ENCODE results near the gene LIPC.

- TF ChIP-seq EZH2 (IDR thresholded peaks at IDR 0.05; ENCODE audit: borderline replicate concordance, low read depth, low read length, severe bottlenecking) = no peak
- TF ChIP-seq, protein P1, sequence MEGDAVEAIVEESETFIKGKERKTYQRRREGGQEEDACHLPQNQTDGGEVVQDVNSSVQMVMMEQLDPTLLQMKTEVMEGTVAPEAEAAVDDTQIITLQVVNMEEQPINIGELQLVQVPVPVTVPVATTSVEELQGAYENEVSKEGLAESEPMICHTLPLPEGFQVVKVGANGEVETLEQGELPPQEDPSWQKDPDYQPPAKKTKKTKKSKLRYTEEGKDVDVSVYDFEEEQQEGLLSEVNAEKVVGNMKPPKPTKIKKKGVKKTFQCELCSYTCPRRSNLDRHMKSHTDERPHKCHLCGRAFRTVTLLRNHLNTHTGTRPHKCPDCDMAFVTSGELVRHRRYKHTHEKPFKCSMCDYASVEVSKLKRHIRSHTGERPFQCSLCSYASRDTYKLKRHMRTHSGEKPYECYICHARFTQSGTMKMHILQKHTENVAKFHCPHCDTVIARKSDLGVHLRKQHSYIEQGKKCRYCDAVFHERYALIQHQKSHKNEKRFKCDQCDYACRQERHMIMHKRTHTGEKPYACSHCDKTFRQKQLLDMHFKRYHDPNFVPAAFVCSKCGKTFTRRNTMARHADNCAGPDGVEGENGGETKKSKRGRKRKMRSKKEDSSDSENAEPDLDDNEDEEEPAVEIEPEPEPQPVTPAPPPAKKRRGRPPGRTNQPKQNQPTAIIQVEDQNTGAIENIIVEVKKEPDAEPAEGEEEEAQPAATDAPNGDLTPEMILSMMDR (IDR thresholded peaks at IDR 0.05; ENCODE audit: borderline replicate concordance, extremely low read depth, low read length, poor library complexity, severe bottlenecking) = no peak
These were observed 184.4 kb downstream of the LIPC start for GRCh38 chr15:58616171-58616570.

Data from DND-41 (cell line).